SK-N-SH (cell line): ENCODE measurements around the gene PDE11A.

Source experiments
- EZH2phosphoT487 ChIP-seq: fragments of 200-600 bp; sonication (generic); IDR thresholded peaks from 2 replicates; pipeline ENCODE4 v1.6.1; 2017; ENCODE audit warnings: low read depth, mixed run types, mild to moderate bottlenecking, antibody characterized with exemption, moderate library complexity, borderline replicate concordance
- GABPA ChIP-seq: IDR thresholded peaks from 2 replicates; pipeline ENCODE4 v1.4.0; 2012; ENCODE audit warnings: low read depth, mild to moderate bottlenecking
- JUND ChIP-seq: IDR thresholded peaks from 2 replicates; pipeline ENCODE4 v1.4.0; 2012
- NRF1 ChIP-seq: IDR thresholded peaks from 2 replicates; pipeline ENCODE4 v1.6.1; 2012; ENCODE audit warnings: low read depth, mild to moderate bottlenecking, low read length
- POLR2AphosphoS5 ChIP-seq: IDR thresholded peaks from 2 replicates; pipeline ENCODE4 v1.6.1; 2012; ENCODE audit warnings: low read depth, low read length
- RAD21 ChIP-seq: IDR thresholded peaks from 2 replicates; pipeline ENCODE4 v1.6.1; 2012; ENCODE audit warnings: mild to moderate bottlenecking, low read length
- RXRA ChIP-seq: IDR thresholded peaks from 2 replicates; pipeline ENCODE4 v1.4.0; 2012; ENCODE audit warnings: low read depth, mild to moderate bottlenecking, borderline replicate concordance
- SMC3 ChIP-seq: IDR thresholded peaks from 2 replicates; pipeline ENCODE4 v1.6.1; 2012; ENCODE audit warnings: low read depth, low read length, improper control_type of control experiment
- YY1 ChIP-seq: IDR thresholded peaks from 2 replicates; pipeline ENCODE4 v1.4.0; 2012; ENCODE audit warnings: low read depth, mild to moderate bottlenecking
- TF ChIP-seq, protein P1 (sequence below): IDR thresholded peaks from 2 replicates; pipeline ENCODE4; 2012
- TF ChIP-seq, protein P2 (sequence below): fragments of 200-600 bp; sonication (generic); IDR thresholded peaks from 2 replicates; pipeline ENCODE4 v1.6.1; 2017; ENCODE audit warnings: antibody characterized with exemption, mild to moderate bottlenecking, moderate library complexity
- TF ChIP-seq, protein P3 (sequence below): IDR thresholded peaks from 2 replicates; pipeline ENCODE4 v1.4.0; 2012; ENCODE audit warnings: low read depth, borderline replicate concordance

DNA sequence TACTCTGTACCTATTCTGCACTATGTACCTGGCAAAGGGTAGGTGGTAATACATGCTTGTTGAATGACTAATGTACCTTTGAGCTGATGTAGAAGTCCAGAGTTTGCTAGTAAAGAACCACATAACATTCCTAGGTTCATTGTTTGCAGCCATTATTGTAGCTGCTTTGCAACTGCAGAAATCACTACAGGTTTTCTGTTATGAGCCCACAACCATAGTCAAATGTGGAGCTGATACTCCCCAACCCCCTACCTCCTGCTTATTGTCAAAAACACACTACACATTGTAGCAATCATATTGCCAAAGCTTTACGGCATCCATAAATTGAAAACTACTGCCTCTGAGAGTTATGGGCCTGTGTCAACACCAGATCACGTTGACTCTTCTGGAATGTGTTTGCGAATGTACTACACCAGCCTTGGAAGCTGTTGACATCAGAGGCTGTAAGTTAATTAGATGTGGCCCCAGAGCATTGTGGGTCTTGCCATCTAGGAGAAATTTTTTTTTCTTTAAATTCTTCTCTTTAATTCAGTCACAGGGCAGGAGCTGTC, 493.0 kb downstream of the PDE11A start:
- TF ChIP-seq, protein P1, sequence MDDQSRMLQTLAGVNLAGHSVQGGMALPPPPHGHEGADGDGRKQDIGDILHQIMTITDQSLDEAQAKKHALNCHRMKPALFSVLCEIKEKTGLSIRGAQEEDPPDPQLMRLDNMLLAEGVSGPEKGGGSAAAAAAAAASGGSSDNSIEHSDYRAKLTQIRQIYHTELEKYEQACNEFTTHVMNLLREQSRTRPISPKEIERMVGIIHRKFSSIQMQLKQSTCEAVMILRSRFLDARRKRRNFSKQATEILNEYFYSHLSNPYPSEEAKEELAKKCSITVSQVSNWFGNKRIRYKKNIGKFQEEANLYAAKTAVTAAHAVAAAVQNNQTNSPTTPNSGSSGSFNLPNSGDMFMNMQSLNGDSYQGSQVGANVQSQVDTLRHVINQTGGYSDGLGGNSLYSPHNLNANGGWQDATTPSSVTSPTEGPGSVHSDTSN, result no peak
- TF ChIP-seq POLR2AphosphoS5, result no peak
- TF ChIP-seq, protein P2, sequence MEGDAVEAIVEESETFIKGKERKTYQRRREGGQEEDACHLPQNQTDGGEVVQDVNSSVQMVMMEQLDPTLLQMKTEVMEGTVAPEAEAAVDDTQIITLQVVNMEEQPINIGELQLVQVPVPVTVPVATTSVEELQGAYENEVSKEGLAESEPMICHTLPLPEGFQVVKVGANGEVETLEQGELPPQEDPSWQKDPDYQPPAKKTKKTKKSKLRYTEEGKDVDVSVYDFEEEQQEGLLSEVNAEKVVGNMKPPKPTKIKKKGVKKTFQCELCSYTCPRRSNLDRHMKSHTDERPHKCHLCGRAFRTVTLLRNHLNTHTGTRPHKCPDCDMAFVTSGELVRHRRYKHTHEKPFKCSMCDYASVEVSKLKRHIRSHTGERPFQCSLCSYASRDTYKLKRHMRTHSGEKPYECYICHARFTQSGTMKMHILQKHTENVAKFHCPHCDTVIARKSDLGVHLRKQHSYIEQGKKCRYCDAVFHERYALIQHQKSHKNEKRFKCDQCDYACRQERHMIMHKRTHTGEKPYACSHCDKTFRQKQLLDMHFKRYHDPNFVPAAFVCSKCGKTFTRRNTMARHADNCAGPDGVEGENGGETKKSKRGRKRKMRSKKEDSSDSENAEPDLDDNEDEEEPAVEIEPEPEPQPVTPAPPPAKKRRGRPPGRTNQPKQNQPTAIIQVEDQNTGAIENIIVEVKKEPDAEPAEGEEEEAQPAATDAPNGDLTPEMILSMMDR, result no peak
- TF ChIP-seq JUND, result no peak
- TF ChIP-seq YY1, result no peak
- TF ChIP-seq RAD21, result no peak
- no peak for TF ChIP-seq GABPA
- no peak for TF ChIP-seq SMC3
- TF ChIP-seq EZH2phosphoT487, result no peak
- TF ChIP-seq, protein P3, sequence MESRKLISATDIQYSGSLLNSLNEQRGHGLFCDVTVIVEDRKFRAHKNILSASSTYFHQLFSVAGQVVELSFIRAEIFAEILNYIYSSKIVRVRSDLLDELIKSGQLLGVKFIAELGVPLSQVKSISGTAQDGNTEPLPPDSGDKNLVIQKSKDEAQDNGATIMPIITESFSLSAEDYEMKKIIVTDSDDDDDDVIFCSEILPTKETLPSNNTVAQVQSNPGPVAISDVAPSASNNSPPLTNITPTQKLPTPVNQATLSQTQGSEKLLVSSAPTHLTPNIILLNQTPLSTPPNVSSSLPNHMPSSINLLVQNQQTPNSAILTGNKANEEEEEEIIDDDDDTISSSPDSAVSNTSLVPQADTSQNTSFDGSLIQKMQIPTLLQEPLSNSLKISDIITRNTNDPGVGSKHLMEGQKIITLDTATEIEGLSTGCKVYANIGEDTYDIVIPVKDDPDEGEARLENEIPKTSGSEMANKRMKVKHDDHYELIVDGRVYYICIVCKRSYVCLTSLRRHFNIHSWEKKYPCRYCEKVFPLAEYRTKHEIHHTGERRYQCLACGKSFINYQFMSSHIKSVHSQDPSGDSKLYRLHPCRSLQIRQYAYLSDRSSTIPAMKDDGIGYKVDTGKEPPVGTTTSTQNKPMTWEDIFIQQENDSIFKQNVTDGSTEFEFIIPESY, result no peak
- TF ChIP-seq RXRA, result no peak
- no peak for TF ChIP-seq NRF1
